LNCaP clone FGC (cell line): ENCODE measurements around the gene FN1.
"Not testable (repeated sequence)": the region's sequence is repeated elsewhere in the genome, so short reads cannot be mapped to it uniquely, and the experiment has no call there.

Source experiments
- DNase-seq: peaks from one replicate; pipeline ENCODE4 v3.0.0-alpha.2; 2011; ENCODE audit warnings: low read depth
- H3K4me3 ChIP-seq: 2 replicates; pipeline ENCODE4 v1.5.1; 2011; ENCODE audit warnings: mild to moderate bottlenecking, low read depth, low read length, control low read depth
- CTCF ChIP-seq: IDR thresholded peaks from 2 replicates; pipeline ENCODE4 v1.5.1; 2012; ENCODE audit warnings: mild to moderate bottlenecking; ENCODE audit not compliant: control insufficient read depth, insufficient read depth; ENCODE audit errors: extremely low read depth

The FN1 gene

GRCh38 chr2:215413974-215414373 lies 21.9 kb downstream of the FN1 start:
- no peak for DNase-seq
- H3K4me3 ChIP-seq = no peak overlapping the region
- no peak for TF ChIP-seq CTCF

GRCh38 chr2:215413484-215413777 lies 22.4 kb downstream of the FN1 start:
- H3K4me3 ChIP-seq = no peak overlapping the region
- no peak for TF ChIP-seq CTCF

GRCh38 chr2:215411941-215412743 lies 23.7 kb downstream of the FN1 start:
- TF ChIP-seq CTCF = no peak
- H3K4me3 ChIP-seq = no peak overlapping the region
- DNase-seq = no peak

More at GRCh38 chr2:215413484-215413777, 22.4 kb downstream of the FN1 start:
- no peak for DNase-seq

GRCh38 chr2:215410932-215411285 lies 25.0 kb downstream of the FN1 start:
- no peak overlapping the region for H3K4me3 ChIP-seq
- no peak for DNase-seq
- TF ChIP-seq CTCF = no peak

- not testable (repeated sequence) for H3K4me3 ChIP-seq, DNase-seq
Measured at GRCh38 chr2:215410181-215410931, 25.5 kb downstream of the FN1 start.

- no peak overlapping the region for H3K4me3 ChIP-seq
- TF ChIP-seq CTCF = no peak
- DNase-seq = no peak
Measured at GRCh38 chr2:215409331-215410127, 26.3 kb downstream of the FN1 start.

- not testable (repeated sequence) for DNase-seq
Measured at GRCh38 chr2:215408441-215408840, 27.4 kb downstream of the FN1 start.

More at GRCh38 chr2:215408441-215408840, 27.4 kb downstream of the FN1 start:
- H3K4me3 ChIP-seq = not testable (repeated sequence)
